Measurements from ENCODE around the gene OCRL. TPM values are rescaled to one million over a fixed set of nuclear protein-coding genes. Genes with fewer than 3 reads are reported as not detected.
"Not testable (repeated sequence)": the region's sequence is repeated elsewhere in the genome, so short reads cannot be mapped to it uniquely, and the experiment has no call there.

OCRL gene
- total RNA-seq, 1 donor: 24.2 TPM

DNA sequence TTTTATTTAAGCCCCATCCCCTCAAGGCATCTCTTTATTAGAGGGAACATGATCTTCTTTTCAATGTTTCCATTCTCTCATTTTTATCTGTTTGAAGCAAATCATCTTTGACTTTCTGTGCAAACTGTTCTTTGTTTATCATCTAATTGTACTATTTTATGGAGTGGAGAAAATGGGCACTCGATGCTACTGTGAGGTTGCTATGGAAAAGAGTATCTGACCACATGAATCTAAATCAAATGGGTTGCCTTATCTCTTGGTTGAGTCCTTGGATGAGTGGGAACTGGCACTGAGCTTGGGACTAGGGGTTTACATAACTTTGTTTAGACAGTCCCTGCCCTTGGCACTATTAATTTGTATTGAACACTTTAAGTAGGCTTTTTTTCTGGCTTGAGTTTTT lies 9.1 kb downstream of the OCRL start:
- H3K4me3 ChIP-seq (ENCODE audit: low read depth, low read length): no peak overlapping the region

DNA sequence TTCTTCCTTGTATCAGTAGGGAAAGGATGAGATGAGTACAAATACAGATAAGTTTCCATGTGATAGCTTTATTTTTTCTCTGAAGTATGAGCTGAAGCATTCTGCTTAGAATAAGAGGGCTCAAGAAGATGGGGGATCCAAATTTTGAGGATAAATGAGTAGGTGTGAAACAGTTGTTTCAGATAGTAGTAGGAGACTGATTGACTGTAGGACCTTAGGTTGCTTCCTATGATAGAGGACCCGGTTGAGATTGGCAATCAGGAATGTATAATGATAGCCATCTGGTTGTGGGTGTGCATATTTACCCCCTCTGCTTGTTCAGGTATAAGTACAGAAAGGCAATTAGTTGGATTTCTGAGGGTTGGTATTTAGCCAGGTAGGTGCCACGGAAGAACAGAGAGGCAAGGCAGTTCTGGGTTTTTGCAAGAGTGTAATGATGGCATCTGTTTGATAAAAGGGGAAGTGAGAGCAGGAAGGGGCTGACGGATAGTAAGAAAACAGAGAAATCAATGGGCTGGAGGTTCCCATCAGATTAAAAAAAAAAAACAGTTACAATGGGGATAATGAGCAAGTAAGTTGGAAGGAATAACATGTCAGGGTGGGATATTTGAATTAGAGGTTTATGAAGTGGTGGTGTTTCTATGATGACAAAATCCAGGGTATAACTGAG lies 13.7 kb downstream of the OCRL start:
- TF ChIP-seq, protein P1, sequence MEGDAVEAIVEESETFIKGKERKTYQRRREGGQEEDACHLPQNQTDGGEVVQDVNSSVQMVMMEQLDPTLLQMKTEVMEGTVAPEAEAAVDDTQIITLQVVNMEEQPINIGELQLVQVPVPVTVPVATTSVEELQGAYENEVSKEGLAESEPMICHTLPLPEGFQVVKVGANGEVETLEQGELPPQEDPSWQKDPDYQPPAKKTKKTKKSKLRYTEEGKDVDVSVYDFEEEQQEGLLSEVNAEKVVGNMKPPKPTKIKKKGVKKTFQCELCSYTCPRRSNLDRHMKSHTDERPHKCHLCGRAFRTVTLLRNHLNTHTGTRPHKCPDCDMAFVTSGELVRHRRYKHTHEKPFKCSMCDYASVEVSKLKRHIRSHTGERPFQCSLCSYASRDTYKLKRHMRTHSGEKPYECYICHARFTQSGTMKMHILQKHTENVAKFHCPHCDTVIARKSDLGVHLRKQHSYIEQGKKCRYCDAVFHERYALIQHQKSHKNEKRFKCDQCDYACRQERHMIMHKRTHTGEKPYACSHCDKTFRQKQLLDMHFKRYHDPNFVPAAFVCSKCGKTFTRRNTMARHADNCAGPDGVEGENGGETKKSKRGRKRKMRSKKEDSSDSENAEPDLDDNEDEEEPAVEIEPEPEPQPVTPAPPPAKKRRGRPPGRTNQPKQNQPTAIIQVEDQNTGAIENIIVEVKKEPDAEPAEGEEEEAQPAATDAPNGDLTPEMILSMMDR (IDR thresholded peaks at IDR 0.05; ENCODE audit: insufficient read depth, low read length): no peak
- no peak for DNase-seq (ENCODE audit: low read depth)
- H3K4me3 ChIP-seq (ENCODE audit: low read depth, low read length): no peak overlapping the region

More for the DNA sequence above, 9.1 kb downstream of the OCRL start:
- DNase-seq (ENCODE audit: low read depth): no peak
- TF ChIP-seq, protein P1 (IDR thresholded peaks at IDR 0.05; ENCODE audit: insufficient read depth, low read length): no peak

DNA sequence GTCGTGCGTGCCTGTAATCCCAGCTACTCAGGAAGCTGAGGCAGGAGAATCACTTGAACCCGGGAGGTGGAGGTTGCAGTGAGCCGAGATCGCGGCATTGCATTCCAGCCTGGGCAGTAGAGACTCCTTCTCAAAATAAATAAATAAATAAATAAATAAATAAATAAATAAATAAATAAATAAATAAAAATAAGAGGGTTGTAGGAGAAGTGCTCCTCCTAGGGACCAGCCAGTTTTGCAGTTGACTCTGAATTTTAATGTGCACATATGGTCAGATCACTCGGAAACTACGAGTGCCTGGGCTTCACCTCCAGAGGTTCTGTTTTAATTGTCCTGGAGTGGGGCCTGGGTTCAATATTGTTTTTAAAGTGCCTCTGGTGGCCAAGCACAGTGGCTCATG lies 14.8 kb downstream of the OCRL start:
- not testable (repeated sequence) for DNase-seq (ENCODE audit: low read depth); H3K4me3 ChIP-seq (ENCODE audit: low read depth, low read length)

DNA sequence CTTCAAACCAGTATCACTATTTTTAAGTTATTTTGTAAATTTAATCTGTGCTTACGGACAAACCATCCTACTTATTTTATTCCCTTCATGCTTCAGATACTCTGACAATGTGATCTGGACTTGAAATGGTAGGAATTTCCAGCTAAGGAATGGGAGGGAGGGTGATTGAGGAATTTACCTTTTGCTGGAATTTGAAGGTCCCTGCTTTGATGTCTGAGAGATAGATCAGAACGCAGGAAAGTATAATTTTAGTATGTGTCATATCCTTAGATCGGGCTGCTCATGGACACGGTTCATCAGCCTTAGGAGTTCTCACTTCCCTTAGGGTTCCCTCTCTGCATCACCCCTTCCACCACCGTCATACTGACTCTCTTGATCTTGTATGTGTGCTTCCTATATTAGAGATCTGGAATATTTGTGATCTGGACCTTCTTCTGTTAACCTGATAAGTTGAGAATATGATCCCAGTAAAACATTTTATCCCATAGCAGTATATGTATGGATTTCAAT lies 16.8 kb downstream of the OCRL start:
- TF ChIP-seq, protein P1 (IDR thresholded peaks at IDR 0.05; ENCODE audit: insufficient read depth, low read length): no peak
- no peak for DNase-seq (ENCODE audit: low read depth)

DNA sequence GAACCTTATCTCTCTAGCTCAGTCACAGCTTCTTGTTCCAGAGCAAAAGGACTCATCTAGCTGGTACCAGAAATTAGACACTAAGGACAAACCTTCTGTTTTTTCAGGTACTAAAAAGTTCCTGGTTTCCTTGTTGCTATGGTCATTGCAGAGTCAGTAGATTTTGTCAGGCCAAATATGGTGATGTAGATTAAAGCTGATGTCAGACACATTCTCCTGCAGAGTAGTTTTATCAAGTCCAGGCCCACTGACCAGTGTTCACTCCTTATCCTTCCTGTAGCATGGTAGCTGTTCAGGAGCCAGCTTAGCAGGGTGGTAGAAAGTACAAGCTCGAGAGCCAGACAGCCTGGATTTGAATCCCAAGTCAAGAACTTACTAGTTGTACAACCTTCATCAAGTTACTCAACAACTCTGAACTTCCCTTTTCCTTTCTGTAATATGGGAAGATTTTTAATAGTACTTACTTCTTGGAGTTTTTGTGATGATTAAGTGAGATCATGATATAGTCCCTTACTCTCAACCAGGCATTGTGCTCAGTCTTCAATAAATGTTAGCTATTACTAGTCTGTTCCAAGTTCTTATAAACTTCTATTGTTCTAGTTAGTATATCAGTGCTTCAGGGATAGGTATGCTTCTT lies 17.9 kb downstream of the OCRL start:
- TF ChIP-seq, protein P1 (IDR thresholded peaks at IDR 0.05; ENCODE audit: insufficient read depth, low read length): no peak
- peak; percentile 9 for DNase-seq (ENCODE audit: low read depth)
- no peak overlapping the region for H3K4me3 ChIP-seq (ENCODE audit: low read depth, low read length)

More for the DNA sequence above, 16.8 kb downstream of the OCRL start:
- no peak overlapping the region for H3K4me3 ChIP-seq (ENCODE audit: low read depth, low read length)

DNA sequence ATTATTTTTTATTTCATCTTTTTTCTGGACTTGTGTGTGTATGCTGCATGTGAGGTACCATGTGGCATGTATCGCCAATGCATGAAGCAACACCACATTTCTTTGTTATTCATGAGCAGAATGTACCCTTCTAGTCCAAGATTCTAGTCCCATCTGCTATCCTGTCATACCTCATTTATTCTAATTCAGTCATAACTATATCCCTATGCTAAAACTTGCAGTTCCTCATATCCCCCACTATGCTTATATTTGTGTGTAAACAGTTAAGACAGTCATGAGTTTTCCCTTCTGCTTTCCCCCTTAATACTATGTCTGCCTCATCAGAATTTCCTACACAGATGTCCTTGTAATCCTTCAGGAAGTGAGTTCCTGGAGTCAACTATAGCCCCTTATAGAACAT lies 19.7 kb downstream of the OCRL start:
- TF ChIP-seq, protein P1 (IDR thresholded peaks at IDR 0.05; ENCODE audit: insufficient read depth, low read length): no peak
- no peak for DNase-seq (ENCODE audit: low read depth)
- no peak overlapping the region for H3K4me3 ChIP-seq (ENCODE audit: low read depth, low read length)

DNA sequence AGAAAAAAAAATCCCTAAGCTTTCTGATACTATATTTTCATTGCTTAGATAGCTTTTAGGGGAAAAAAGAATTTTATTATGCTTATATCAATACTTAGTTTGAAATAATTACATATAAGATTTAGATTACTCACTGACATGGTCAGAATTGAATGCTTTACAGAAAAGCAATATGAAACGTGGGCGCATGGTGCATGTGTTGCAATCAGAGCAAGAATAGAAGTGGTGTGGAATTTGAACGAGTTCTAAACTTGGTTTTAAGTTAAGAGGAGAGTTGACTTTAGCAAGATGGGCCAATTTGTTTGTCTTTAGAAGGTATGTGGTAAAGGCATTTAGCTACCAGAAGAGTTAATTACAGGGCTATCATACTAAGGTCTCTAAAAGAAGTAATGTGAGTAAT lies 21.4 kb downstream of the OCRL start:
- no peak overlapping the region for H3K4me3 ChIP-seq (ENCODE audit: low read depth, low read length)
- TF ChIP-seq, protein P1 (IDR thresholded peaks at IDR 0.05; ENCODE audit: insufficient read depth, low read length): no peak
- no peak for DNase-seq (ENCODE audit: low read depth)

DNA sequence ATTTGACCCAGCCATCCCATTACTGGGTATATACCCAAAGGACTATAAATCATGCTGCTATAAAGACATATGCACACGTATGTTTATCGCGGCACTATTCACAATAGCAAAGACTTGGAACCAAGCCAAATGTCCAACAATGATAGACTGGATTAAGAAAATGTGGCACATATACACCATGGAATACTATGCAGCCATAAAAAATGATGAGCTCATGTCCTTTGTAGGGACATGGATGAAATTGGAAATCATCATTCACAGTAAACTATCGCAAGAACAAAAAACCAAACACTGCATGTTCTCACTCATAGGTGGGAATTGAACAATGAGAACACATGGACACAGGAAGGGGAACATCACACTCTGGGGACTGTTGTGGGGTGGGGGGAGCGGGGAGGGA lies 24.3 kb downstream of the OCRL start:
- not testable (repeated sequence) for H3K4me3 ChIP-seq (ENCODE audit: low read depth, low read length); DNase-seq (ENCODE audit: low read depth)
